Melanocyte of skin (primary cell): ENCODE results near the gene BCHE. TPM values are rescaled to one million over a fixed set of nuclear protein-coding genes. Genes with fewer than 3 reads are reported as not detected.

ENCODE experiments used
- total RNA-seq, 2 donors: library from RNA; depleted of rRNA; stranded (reverse); fragments of >200 nt; gene quantifications; 2 replicates each; pipeline ENCODE4 v1.2.3, GENCODE V29; 2012

Gene BCHE
- 10 to 100 TPM; 19.6 to 26.6 TPM for total RNA-seq

GRCh38 chr3:165837058-165837525 lies at the start of gene BCHE:
Gene BCHE (minus strand): TSS chr3:165837423. CDS start chr3:165831033, 6,390 bp downstream.

